ENCODE data around the gene IL16. TPM values are rescaled to one million over a fixed set of nuclear protein-coding genes. Genes with fewer than 3 reads are reported as not detected.

Gene IL16
- total RNA-seq, 4 donors from 2014 or later = 13.5 to 34.9 (median 19.8) TPM

GRCh38 chr15:81335631-81336030, 139.0 kb downstream of the IL16 start:
- DNase-seq (ENCODE audit: extremely low spot score) = no peak
- 92% methylated on average over 4 of the region's 4 CpGs for WGBS
- H3K4me1 ChIP-seq = peaks cover 4 to 28% (median 27%) of the 10 kb centered on the region in 4 donors
- intact Hi-C loops (cut with DNase I) = loop anchor here (10.0 kb wide), 1 partner anchor 61 kb away; no protein-coding TSS in a partner anchor
- H3K27ac ChIP-seq (replicated peaks in 1 of 4) = no peak overlapping the region
- H3K9me3 ChIP-seq = no peaks in the 10 kb centered on the region
- H3K27me3 ChIP-seq = no peaks in the 10 kb centered on the region
- no peaks in the 10 kb centered on the region for H3K36me3 ChIP-seq
- no peak for TF ChIP-seq CTCF (IDR thresholded peaks at IDR 0.05)
- no peak overlapping the region for H3K4me3 ChIP-seq

DNA sequence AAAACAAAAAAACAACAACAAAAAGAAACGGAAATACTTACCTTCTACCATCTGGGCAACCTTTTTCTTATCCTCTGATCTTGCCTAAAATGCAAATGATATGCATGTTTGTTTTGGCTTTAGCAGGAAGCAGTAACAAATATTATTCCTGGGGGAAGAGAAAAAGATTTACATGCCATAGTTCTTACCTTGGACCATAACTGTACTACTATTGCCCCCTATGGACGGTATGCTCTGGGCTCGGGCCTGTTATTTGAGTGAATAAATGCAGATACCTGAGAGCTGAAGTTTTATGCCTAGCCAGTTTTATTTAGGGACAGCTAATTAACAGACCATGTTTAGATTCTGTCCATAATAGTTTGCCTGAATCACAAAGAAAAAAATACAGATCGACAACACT, 139.9 kb downstream of the IL16 start:
- WGBS = 91% methylated on average over 4 of the region's 4 CpGs
- Histone ChIP-seq H3K9me3 (no peaks in the 10 kb centered on the region), H3K27me3 (no peaks in the 10 kb centered on the region), H3K36me3 (no peaks in the 10 kb centered on the region), H3K27ac (replicated peaks in 1 of 4) (no peak overlapping the region), H3K4me1 (peaks cover 4 to 28% (median 27%) of the 10 kb centered on the region in 4 donors), H3K4me3 (no peak overlapping the region)
- no peak for DNase-seq (ENCODE audit: extremely low spot score)
- no peak for TF ChIP-seq POLR2AphosphoS5 (IDR thresholded peaks at IDR 0.05)
- TF ChIP-seq CTCF (IDR thresholded peaks at IDR 0.05) = peak in 1 of 3 experiments; percentile 13
- no peak for TF ChIP-seq EP300 (IDR thresholded peaks at IDR 0.05)
- no peak for TF ChIP-seq POLR2A (IDR thresholded peaks at IDR 0.05; ENCODE audit: low read depth)
- intact Hi-C loops (cut with DNase I) = loop anchor here (10.0 kb wide), 1 partner anchor 62 kb away; no protein-coding TSS in a partner anchor

GRCh38 chr15:81337241-81337640, 140.6 kb downstream of the IL16 start:
- intact Hi-C loops (cut with DNase I) = loop anchor here (10.0 kb wide), 1 partner anchor 62 kb away; no protein-coding TSS in a partner anchor
- 92% methylated on average over 3 of the region's 3 CpGs for WGBS
- TF ChIP-seq CTCF (IDR thresholded peaks at IDR 0.05) = no peak
- no peak for TF ChIP-seq EP300 (IDR thresholded peaks at IDR 0.05)
- TF ChIP-seq POLR2AphosphoS5 (IDR thresholded peaks at IDR 0.05) = no peak
- TF ChIP-seq POLR2A (IDR thresholded peaks at IDR 0.05; ENCODE audit: low read depth) = no peak
- peaks cover 4 to 28% (median 27%) of the 10 kb centered on the region in 4 donors for H3K4me1 ChIP-seq
- no peaks in the 10 kb centered on the region for H3K9me3 ChIP-seq
- no peaks in the 10 kb centered on the region for H3K36me3 ChIP-seq
- H3K27me3 ChIP-seq = no peaks in the 10 kb centered on the region
- H3K27ac ChIP-seq (replicated peaks in 1 of 4) = peak overlapping the region in 2 of 4 donors; percentile 19 to 43
- no peak for DNase-seq (ENCODE audit: extremely low spot score)
- H3K4me3 ChIP-seq = no peak overlapping the region

GRCh38 chr15:81337713-81338157, 141.1 kb downstream of the IL16 start:
- no peaks in the 10 kb centered on the region for H3K9me3 ChIP-seq
- peak overlapping the region in 3 of 4 donors; percentile 40 to 66 (median 43) for H3K27ac ChIP-seq (replicated peaks in 1 of 4)
- no peaks in the 10 kb centered on the region for H3K27me3 ChIP-seq
- intact Hi-C loops (cut with DNase I) = loop anchor here (10.0 kb wide), 1 partner anchor 63 kb away; no protein-coding TSS in a partner anchor
- no peak for TF ChIP-seq CTCF (IDR thresholded peaks at IDR 0.05)
- TF ChIP-seq EP300 (IDR thresholded peaks at IDR 0.05) = no peak
- no peak for TF ChIP-seq POLR2A (IDR thresholded peaks at IDR 0.05; ENCODE audit: low read depth)
- TF ChIP-seq POLR2AphosphoS5 (IDR thresholded peaks at IDR 0.05) = no peak
- no peaks in the 10 kb centered on the region for H3K36me3 ChIP-seq
- no peak overlapping the region for H3K4me3 ChIP-seq
- no peak for DNase-seq (ENCODE audit: extremely low spot score)
- 85% methylated on average over 9 of the region's 9 CpGs for WGBS
- H3K4me1 ChIP-seq = peaks cover 4 to 28% (median 27%) of the 10 kb centered on the region in 4 donors
